Mucosa of rectum (tissue), 2 donors: ENCODE measurements around the gene HKDC1.
"Not testable (repeated sequence)": the region's sequence is repeated elsewhere in the genome, so short reads cannot be mapped to it uniquely, and the experiment has no call there.

ENCODE experiments used
- H3K27ac ChIP-seq, 2 donors: one replicate each; pipeline ENCODE4 v1.7.0; 2013; ENCODE audit warnings: inconsistent platforms in 2 of 2, low read depth in 2 of 2, low read length in 2 of 2
- H3K27me3 ChIP-seq, 2 donors: one replicate each; pipeline ENCODE4 v1.7.0; 2013; ENCODE audit warnings: low read length in 2 of 2; ENCODE audit not compliant: control insufficient read depth in 2 of 2, insufficient read depth in 2 of 2
- H3K36me3 ChIP-seq, 2 donors: one replicate each; pipeline ENCODE4 v1.7.0; 2013; ENCODE audit warnings: low read length in 2 of 2; ENCODE audit not compliant: control insufficient read depth in 2 of 2, insufficient read depth in 2 of 2
- H3K4me1 ChIP-seq, 2 donors: one replicate each; pipeline ENCODE4 v1.7.0; 2013; ENCODE audit warnings: low read length in 2 of 2, mild to moderate bottlenecking in 1 of 2; ENCODE audit not compliant: control insufficient read depth in 2 of 2, insufficient read depth in 2 of 2
- H3K4me3 ChIP-seq, 2 donors: one replicate each; pipeline ENCODE4 v1.7.0; 2013; ENCODE audit warnings: low read length in 2 of 2
- H3K9ac ChIP-seq, 2 donors: one replicate each; pipeline ENCODE4 v1.7.0; 2013; ENCODE audit warnings: low read length in 2 of 2, low read depth in 1 of 2, mild to moderate bottlenecking in 1 of 2
- H3K9me3 ChIP-seq, 2 donors: one replicate each; pipeline ENCODE4 v1.7.0; 2013; ENCODE audit warnings: low read length in 2 of 2; ENCODE audit not compliant: control insufficient read depth in 2 of 2
- donor health status: healthy.
- donor health status: Normal muscosa, but diverticular disease.

The HKDC1 gene

DNA sequence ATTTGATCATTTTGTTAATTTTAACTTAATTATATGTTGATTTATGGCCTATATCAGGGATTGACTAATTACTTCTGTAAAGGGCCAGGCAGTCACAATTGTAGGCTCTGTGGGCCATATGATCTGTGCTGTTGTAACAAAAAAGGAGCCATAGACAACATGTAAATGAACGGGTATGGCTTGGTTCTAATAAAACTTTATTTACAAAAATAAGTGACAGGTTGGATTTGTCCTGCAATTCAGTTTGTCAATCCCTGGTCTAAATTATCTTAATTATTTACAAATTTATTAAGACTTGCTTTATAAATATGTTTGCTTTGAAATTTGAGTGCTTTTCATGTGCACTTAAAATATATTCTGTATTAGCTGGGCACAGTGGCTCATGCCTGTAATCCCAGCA, 55.3 kb downstream of the HKDC1 start:
- no peaks in the 10 kb centered on the region for H3K4me1 ChIP-seq
- no peak overlapping the region for H3K9ac ChIP-seq
- no peaks in the 10 kb centered on the region for H3K36me3 ChIP-seq
- no peak overlapping the region for H3K4me3 ChIP-seq
- H3K27me3 ChIP-seq = peaks cover 0 to 3% of the 10 kb centered on the region in 2 donors
- no peaks in the 10 kb centered on the region for H3K9me3 ChIP-seq
- H3K27ac ChIP-seq = no peak overlapping the region

DNA sequence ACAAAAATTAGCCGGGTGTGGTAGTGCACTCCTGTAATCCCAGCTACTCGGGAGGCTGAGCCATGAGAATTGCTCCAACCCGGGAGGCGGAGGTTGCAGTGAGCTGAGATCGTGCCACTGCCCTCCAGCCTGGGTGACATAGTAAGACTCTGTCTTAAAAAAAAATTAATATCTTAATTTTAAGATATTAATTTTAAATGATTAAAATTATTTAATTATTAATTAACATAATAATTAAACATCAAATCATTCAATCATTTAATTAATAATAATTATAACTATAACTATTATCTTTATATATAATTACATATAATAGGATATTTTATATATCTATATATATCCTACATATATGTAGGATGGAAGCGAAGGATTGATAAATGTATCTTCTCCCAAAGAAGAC, 56.4 kb downstream of the HKDC1 start:
- Histone ChIP-seq H3K9me3 (no peaks in the 10 kb centered on the region), H3K9ac (no peak overlapping the region), H3K4me1 (no peaks in the 10 kb centered on the region), H3K27me3 (peaks cover 0 to 4% of the 10 kb centered on the region in 2 donors), H3K4me3 (no peak overlapping the region), H3K27ac (no peak overlapping the region), H3K36me3 (no peaks in the 10 kb centered on the region)

DNA sequence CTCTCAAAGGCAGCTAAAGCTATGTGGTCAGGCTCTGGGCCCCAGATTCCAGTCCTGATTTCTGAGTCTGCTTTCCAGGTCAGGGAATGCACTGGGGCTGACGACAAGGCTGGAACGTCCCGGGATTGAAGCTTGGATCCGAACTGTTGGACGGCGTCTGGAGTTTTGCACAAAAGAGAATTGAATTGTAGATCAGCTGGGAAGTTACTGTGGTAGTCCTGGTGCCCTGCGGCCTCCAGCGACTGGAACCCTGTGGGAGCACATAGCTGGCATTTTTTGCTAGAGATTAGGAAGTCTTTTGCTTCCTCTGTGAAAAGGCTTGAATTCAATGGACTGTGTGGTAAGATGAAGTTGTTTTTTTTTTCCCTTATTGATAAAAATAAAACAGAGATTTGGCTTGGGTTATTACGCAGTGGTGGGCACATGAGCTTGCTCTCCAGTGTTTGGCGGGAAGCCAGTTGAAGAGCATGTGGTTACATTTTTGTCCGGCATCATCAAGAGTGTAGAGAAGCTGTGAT, 58.4 kb downstream of the HKDC1 start, which contains the start of gene HK1:
TSS of gene HK1 (plus strand) at position 51 of the 518 bp plus-strand sequence.
- no peaks in the 10 kb centered on the region for H3K9me3 ChIP-seq
- H3K9ac ChIP-seq = no peak within 1 kb of the TSS
- peaks cover 0 to 4% of the 10 kb centered on the region in 2 donors for H3K27me3 ChIP-seq
- H3K4me3 ChIP-seq = no peak within 1 kb of the TSS
- no peaks in the 10 kb centered on the region for H3K36me3 ChIP-seq
- H3K27ac ChIP-seq = no peak within 1 kb of the TSS
- H3K4me1 ChIP-seq = no peaks in the 10 kb centered on the region

DNA sequence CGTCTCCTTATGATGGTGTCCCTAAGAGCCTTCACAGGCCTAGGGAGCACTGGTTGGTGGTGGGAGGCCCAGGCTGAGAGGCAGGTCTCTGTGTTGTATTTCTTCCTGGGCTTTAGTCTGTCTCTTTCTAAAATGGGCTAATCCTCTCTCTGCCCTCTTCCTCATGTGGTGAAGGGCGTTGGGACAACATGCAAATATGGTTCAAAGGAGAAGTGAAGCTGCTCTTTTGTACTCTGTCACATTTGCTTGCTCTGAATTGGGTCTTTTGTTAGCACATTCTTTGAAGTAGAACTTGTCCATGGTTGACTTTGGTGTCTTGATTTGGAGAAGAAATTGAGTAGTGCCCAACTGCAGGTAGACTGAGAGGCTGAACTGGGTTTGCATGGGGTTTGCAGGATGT, 59.0 kb downstream of the HKDC1 start:
- Histone ChIP-seq H3K27ac (no peak overlapping the region), H3K36me3 (no peaks in the 10 kb centered on the region)

DNA sequence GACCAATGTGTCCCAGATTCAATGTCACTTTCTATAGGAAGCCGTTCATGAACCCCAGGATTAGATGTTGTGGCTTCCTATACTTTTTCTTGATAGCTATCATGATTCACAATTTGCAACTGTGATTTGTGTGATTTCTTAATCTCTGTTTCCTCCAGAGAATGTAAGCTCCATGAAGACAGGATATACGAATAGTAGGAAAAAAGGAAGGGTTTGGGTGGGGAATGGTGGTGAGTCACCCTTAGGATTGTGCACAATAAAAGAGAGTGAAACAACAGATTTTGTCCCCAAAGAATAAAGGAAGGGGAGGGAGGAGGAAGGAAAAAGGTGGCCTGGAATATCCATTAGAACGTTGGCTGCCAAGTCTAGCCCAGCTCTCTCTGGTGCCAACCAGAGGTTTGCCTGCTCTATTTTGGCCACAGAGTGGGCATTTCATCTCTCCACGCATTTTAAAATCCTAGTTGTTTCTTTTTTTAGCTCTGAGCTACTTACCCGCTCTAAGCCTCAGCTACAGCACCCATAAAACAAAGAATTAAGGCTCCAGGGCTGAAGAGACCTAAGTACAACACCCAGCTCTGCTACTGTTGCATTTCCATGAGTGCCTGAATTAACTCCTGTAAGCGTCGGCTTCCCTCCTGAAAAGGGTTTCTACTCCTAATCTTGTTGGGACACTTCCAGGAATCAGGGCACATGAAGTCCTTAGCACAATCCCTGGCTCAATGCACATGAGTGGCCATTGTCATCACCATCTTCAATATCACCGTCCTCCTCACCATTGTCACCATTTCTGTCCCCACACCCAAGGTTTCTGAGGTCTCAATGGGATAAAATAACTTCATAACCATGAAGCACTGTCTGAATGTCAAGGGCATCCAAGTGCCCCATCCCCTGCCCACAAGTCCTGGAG, 61.6 kb downstream of the HKDC1 start:
- Histone ChIP-seq H3K9me3 (no peaks in the 10 kb centered on the region), H3K4me1 (no peaks in the 10 kb centered on the region), H3K27me3 (peaks cover 0 to 4% of the 10 kb centered on the region in 2 donors), H3K27ac (no peak overlapping the region), H3K9ac (no peak overlapping the region), H3K4me3 (no peak overlapping the region), H3K36me3 (no peaks in the 10 kb centered on the region)

More for the DNA sequence above, 59.0 kb downstream of the HKDC1 start:
- Histone ChIP-seq H3K27me3 (peaks cover 0 to 4% of the 10 kb centered on the region in 2 donors), H3K4me3 (no peak overlapping the region), H3K9me3 (no peaks in the 10 kb centered on the region), H3K4me1 (no peaks in the 10 kb centered on the region), H3K9ac (no peak overlapping the region)

DNA sequence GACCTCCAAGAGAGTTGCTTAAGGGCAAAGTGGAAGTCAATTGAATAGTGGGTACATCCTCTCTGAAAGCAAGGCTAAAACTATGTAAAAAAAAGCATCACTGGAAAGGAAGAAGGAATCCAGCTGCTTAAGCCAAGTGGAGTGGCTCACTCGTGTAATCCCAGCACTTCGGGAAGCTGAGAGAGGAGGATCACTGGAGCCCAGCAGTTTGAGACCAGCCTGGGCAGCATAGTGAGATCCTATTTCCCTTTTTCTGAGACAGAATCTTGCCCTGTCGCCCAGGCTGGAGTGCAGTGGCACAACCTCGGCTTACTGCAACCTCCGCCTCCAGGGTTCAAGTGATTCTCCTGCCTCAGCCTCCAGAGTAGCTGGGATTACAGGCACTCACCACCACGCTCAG, 64.3 kb downstream of the HKDC1 start:
- H3K36me3 ChIP-seq, H3K27me3 ChIP-seq, H3K9ac ChIP-seq, H3K27ac ChIP-seq, H3K9me3 ChIP-seq, H3K4me1 ChIP-seq, H3K4me3 ChIP-seq: not testable (repeated sequence)

DNA sequence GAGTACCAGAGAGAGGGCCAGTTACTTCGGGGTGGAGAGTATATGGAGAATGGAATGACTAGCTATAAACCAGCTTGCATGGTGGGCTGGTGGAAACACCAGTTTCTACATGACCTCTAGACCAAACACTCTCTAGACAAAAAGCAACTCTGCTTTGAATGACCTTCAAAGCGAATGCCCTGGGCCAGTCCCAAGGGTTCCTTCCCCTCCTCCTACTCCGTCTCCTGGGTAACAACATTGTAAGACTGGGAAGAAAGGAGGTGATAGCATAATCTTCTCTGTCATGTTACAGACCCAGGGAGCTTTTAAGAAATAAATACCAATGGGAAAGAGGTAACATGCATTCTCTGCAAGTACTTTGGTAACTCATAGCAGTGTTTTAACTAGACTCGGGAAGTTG, 65.6 kb downstream of the HKDC1 start:
- no peaks in the 10 kb centered on the region for H3K36me3 ChIP-seq
- no peaks in the 10 kb centered on the region for H3K9me3 ChIP-seq
- no peak overlapping the region for H3K9ac ChIP-seq
- H3K4me3 ChIP-seq = no peak overlapping the region
- no peak overlapping the region for H3K27ac ChIP-seq
- peaks cover 0 to 2% of the 10 kb centered on the region in 2 donors for H3K27me3 ChIP-seq
- H3K4me1 ChIP-seq = no peaks in the 10 kb centered on the region

DNA sequence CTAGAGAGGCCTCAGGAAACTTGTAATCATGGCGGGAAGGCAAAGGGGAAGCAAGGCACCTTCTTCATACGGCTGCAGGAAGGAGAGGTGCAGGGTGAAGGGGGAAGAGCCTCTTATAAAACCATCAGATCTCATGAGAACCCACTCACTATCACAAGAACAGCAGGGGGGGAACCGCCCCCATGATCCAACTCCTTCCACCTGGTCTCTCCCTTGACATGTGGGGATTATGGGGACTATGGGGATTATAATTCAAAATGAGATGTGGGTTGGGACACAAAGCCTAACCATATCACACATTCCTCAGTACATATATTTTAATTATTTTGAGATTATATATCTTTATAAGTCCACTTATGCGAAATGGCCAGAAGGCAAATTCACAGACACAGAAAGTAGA, 67.0 kb downstream of the HKDC1 start:
- no peak overlapping the region for H3K4me3 ChIP-seq
- no peak overlapping the region for H3K27ac ChIP-seq
- no peaks in the 10 kb centered on the region for H3K4me1 ChIP-seq
- H3K9me3 ChIP-seq = no peaks in the 10 kb centered on the region
- H3K27me3 ChIP-seq = no peaks in the 10 kb centered on the region
- H3K9ac ChIP-seq = no peak overlapping the region
- H3K36me3 ChIP-seq = no peaks in the 10 kb centered on the region

DNA sequence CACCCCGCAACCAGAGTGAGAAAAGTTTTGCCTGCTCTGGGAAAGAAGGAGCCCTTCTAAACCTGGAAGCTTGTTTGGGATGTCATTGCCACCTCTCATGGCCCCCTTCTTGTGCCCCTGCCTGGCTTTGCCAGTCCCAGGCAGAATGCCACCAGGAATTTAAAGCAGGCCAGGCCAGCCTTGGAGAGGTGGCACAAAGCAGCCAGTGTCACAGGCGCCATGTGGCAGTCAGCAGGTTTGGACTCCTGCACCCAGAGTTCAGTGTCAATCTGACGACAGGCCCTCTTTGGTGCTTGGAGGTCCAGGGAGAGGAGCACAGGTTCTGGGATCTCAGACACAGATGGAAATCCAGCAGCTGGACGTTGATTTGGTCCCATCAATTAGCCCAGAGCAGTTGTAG, 70.9 kb downstream of the HKDC1 start:
- Histone ChIP-seq H3K9ac (no peak overlapping the region), H3K36me3 (no peaks in the 10 kb centered on the region), H3K27me3 (peaks cover 0 to 3% of the 10 kb centered on the region in 2 donors), H3K4me1 (no peaks in the 10 kb centered on the region), H3K9me3 (no peaks in the 10 kb centered on the region), H3K4me3 (no peak overlapping the region), H3K27ac (no peak overlapping the region)

DNA sequence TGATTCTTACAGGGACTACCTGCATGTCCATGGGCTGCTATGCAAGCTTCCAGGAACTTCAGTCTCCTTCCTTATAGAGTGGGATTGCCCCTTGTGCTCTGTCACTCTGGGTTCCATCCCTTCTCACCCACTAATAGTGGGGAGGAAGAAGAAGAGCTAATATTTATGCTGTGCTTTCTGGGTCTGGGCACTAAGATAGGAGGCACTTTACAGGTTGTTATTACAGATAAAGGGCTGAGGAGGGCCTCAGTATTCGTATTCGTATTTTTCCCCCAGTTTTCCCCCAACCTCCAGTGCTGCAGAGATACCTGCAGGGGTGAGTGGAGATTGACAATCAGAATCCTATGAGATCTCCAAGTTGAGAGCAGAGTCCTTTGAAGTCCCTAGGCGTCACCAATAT, 72.3 kb downstream of the HKDC1 start:
- Histone ChIP-seq H3K4me3 (no peak overlapping the region), H3K9me3 (no peaks in the 10 kb centered on the region), H3K36me3 (no peaks in the 10 kb centered on the region), H3K27me3 (peaks cover 0 to 5% of the 10 kb centered on the region in 2 donors), H3K4me1 (no peaks in the 10 kb centered on the region), H3K9ac (no peak overlapping the region), H3K27ac (no peak overlapping the region)
